Aorta (tissue), 5 donors: ENCODE data around the gene SIGLEC15. TPM values are rescaled to one million over a fixed set of nuclear protein-coding genes. Genes with fewer than 3 reads are reported as not detected.

Experiments
- ATAC-seq: fragments of 200-7000 bp; cut with Tn5 transposase; one replicate; pipeline ENCODE4 v1.9.1; 2022; ENCODE audit warnings: moderate library complexity; ENCODE audit not compliant: low FRiP score
- DNase-seq, 2 donors: peaks; one replicate each; pipeline ENCODE4 v3.0.0-alpha.2; 2020
- H3K27ac ChIP-seq, 2 donors: one replicate each; pipeline ENCODE4 v1.5.1; 2013; ENCODE audit warnings: low read length in 2 of 2, mild to moderate bottlenecking in 2 of 2, moderate library complexity in 2 of 2, control low read depth in 1 of 2, inconsistent platforms in 1 of 2, low read depth in 1 of 2
- H3K27me3 ChIP-seq, 2 donors: one replicate each; pipeline ENCODE4 v1.6.1; 2013; ENCODE audit warnings: control low read depth in 1 of 2, low read length in 1 of 2, mild to moderate bottlenecking in 1 of 2, moderate library complexity in 1 of 2; ENCODE audit not compliant: insufficient read depth in 2 of 2, control insufficient read depth in 1 of 2
- H3K36me3 ChIP-seq, 2 donors: one replicate each; pipeline ENCODE4 v1.6.1; 2013; ENCODE audit warnings: control low read depth in 1 of 2, low read length in 1 of 2, mild to moderate bottlenecking in 1 of 2; ENCODE audit not compliant: insufficient read depth in 2 of 2, control insufficient read depth in 1 of 2
- H3K4me1 ChIP-seq, 2 donors: one replicate each; pipeline ENCODE4 v1.6.1; 2013; ENCODE audit warnings: low read length in 2 of 2, control low read depth in 1 of 2, mild to moderate bottlenecking in 1 of 2, moderate library complexity in 1 of 2; ENCODE audit not compliant: insufficient read depth in 2 of 2, control insufficient read depth in 1 of 2
- H3K4me3 ChIP-seq, 2 donors: one replicate each; pipeline ENCODE4 v1.5.1; 2013; ENCODE audit warnings: low read length in 2 of 2, control low read depth in 1 of 2, mild to moderate bottlenecking in 1 of 2
- H3K9me3 ChIP-seq: one replicate; pipeline ENCODE4 v1.6.1; 2013; ENCODE audit warnings: mild to moderate bottlenecking, low read length; ENCODE audit not compliant: control insufficient read depth
- WGBS, 2 donors: extraction: QIAGEN DNeasy Blood & Tissue Kit; methylation state at CpG; one replicate each; pipeline ENCODE4 v1.1.7; 2013; 5-methylcytosine and 5-hydroxymethylcytosine counted together
- intact Hi-C, 2 donors: fragments of 100-400 bp; cut with DNase I; formaldehyde crosslinking; loops; one replicate each; pipeline versions ENCODE4 v1.14.2 to v1.15.0; 2022
- polyA plus RNA-seq, 2 donors: library from polyadenylated mRNA; stranded (reverse); fragments of 200-250 nt; gene quantifications; one replicate each; pipeline ENCODE4 v1.2.3, GENCODE V29; 2013
- total RNA-seq, 2 donors: library from RNA; stranded (reverse); fragmentation: NEBNext Ultra II Directional; extraction: Animal tissue kit (Norgen Biotek cat#: 25700); gene quantifications; one replicate each; pipeline ENCODE4 v1.2.1, GENCODE V29; 2021
- donor health status: healthy with polysubstance abuse.
- donor health status: Bipolar disorder and iron deficiency.
- donor health status: DM: no; HTN: no; CAD: no.
- donor health status: DM: no; HTN: no; CAD: no.
- donor health status: DM: yes; HTN: yes; CAD: no.

SIGLEC15 gene
- total and polyA plus RNA-seq, 4 donors = 0.33 to 1.2 (median 0.91) TPM; not detected in 1

DNA sequence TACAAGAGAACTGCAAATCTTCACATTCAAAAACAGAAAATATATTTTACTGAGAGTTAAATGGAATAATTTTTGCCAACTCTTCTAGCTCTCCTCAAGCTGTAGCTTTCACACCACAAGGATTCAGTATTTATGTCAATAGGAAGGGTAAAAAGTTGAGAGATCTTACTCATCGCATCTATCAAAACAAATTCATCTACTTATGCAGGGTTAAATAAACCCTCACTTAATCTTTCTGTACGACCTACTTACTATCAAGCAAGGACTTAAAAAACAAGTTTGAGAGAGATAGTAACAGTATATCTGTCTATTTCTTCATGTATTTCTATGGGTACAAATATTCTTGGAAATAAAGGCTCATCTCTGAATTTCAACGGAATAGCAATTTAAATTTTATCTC is 35.5 kb downstream of the SIGLEC15 start:
- Histone ChIP-seq H3K27ac (no peak overlapping the region), H3K27me3 (no peaks in the 10 kb centered on the region), H3K4me1 (no peaks in the 10 kb centered on the region), H3K4me3 (no peak overlapping the region), H3K36me3 (peaks cover 12% of the 10 kb centered on the region in 2 donors), H3K9me3 (no peaks in the 10 kb centered on the region)
- DNase-seq = no peak
- ATAC-seq = no peak
- intact Hi-C loops = loop anchor here in 1 of 2 donors (10.0 kb wide), 1 partner anchor 976 kb away; no protein-coding TSS in a partner anchor
- 81 to 83% methylated on average over 3 of the region's 3 CpGs for WGBS, 2 donors

DNA sequence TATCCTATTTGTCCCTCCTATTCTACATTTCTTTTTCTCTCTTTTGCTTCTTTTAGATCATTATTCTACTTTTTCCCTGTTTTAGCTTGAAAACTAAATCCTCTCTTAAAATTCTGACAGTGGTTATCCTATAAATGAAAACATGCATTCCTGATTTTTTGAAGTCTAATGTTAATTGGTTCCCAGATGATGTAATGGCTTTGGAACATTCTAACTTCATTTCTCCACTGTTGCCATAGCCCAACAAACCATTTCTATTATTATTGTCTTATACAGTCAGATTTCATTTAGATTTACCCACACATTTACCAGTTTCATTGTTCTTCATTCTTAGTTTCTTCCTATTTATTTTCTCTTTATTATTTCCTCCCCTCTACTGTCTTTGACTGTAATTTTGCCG is 36.5 kb downstream of the SIGLEC15 start:
- WGBS, 2 donors = 96 to 98% methylated on average over 1 of the region's 1 CpG
- intact Hi-C loops = loop anchor here in 1 of 2 donors (10.0 kb wide), 1 partner anchor 977 kb away; no protein-coding TSS in a partner anchor
- DNase-seq (no peak), ATAC-seq (no peak)
- no peak overlapping the region for H3K27ac ChIP-seq
- H3K4me1 ChIP-seq = no peaks in the 10 kb centered on the region
- peaks cover 12% of the 10 kb centered on the region in 2 donors for H3K36me3 ChIP-seq
- H3K9me3 ChIP-seq = no peaks in the 10 kb centered on the region
- H3K27me3 ChIP-seq = no peaks in the 10 kb centered on the region
- no peak overlapping the region for H3K4me3 ChIP-seq

DNA sequence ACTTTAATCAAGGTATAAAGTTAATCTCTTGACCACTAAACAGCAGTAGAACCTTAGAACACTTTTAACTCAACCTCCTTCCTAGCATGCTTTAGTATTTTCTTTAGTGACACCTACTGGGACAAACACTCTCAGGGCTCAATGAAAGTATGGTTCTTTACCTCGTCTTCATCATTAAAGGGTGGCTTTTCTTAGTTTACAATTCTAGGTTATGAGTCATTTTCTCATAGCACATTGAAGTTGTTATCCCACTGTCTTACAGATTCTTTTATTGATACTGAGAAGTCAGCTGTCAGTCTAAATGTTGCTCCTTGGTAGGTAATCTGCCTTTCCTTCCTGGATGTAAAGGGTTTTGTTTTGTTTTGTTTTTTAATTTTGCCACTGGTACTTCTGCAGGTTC is 38.0 kb downstream of the SIGLEC15 start:
- Histone ChIP-seq H3K27ac (no peak overlapping the region), H3K9me3 (no peaks in the 10 kb centered on the region), H3K4me1 (no peaks in the 10 kb centered on the region), H3K27me3 (no peaks in the 10 kb centered on the region), H3K4me3 (no peak overlapping the region), H3K36me3 (peaks cover 9 to 12% of the 10 kb centered on the region in 2 donors)
- no peak for ATAC-seq
- intact Hi-C loops = loop anchor here in 1 of 2 donors (10.0 kb wide), 1 partner anchor 979 kb away; no protein-coding TSS in a partner anchor
- no peak for DNase-seq
- WGBS, 2 donors = 79 to 85% methylated on average over 1 of the region's 1 CpG

DNA sequence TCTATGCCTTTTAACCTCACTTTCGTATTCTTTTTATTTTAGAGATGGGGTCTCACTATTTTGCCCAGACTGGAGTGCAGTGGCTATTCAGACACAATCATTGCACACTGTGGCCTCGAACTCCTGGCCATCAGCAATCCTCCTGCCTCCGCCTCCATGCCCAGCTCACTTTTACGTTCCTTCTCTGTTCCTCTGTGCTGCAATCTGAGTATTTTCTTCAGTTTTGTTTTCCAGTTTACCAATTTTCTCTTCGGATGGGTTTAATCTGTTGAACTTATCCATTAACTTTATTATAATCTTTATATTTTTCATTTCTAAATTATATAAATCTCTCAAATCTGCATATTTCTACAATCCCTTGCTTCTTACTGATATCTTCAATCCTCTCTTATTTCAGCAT is 38.6 kb downstream of the SIGLEC15 start:
- Histone ChIP-seq H3K27ac (no peak overlapping the region), H3K27me3 (no peaks in the 10 kb centered on the region), H3K9me3 (no peaks in the 10 kb centered on the region), H3K36me3 (peaks cover 8 to 12% of the 10 kb centered on the region in 2 donors), H3K4me1 (no peaks in the 10 kb centered on the region), H3K4me3 (no peak overlapping the region)
- ATAC-seq = no peak
- WGBS, 2 donors = 99 to 100% methylated on average over 5 of the region's 5 CpGs
- no peak for DNase-seq
- intact Hi-C loops = loop anchor here in 1 of 2 donors (10.0 kb wide), 1 partner anchor 979 kb away; no protein-coding TSS in a partner anchor

DNA sequence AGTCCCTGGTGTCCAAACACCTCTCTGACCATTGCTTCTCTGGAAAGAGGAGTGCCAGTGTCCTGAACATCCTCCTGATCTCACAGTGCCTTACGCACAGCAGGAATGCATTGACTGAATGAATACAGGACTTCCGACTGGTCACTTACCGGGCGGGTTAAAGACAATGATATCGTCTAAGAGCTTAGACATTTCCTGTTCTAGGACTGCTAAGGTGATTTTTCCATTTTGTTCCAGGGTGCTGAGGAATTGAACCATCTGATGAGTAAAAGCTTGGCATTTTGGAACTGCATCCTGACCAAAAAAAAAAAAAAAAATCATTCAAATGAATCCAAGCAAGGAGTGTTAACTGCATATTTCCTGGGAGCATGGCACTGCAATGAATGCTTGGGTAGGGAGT is 40.0 kb downstream of the SIGLEC15 start:
- no peak overlapping the region for H3K27ac ChIP-seq
- H3K27me3 ChIP-seq = no peaks in the 10 kb centered on the region
- 97 to 98% methylated on average over 5 of the region's 5 CpGs for WGBS, 2 donors

DNA sequence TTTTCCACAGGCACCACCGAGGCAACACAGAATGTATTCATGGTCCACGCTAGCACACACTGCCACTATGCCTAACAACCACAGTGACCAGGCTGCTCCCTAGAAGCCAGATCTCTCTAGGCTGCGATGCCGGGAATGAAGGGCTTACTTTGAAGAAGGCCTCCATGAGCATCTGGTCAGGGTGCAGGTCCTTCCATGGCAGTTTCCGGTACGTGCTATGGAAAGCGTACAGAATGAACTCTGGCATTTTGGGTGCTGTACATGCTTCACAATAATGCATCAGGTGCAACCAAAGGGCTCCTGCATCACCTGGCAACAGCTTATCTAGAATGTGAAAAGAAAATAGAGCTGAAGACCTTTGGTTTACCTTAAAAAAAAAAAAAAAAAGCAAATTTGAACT is 44.9 kb downstream of the SIGLEC15 start:
- no peak overlapping the region for H3K4me3 ChIP-seq
- peaks cover 2 to 9% of the 10 kb centered on the region in 2 donors for H3K36me3 ChIP-seq
- ATAC-seq = no peak
- no peaks in the 10 kb centered on the region for H3K4me1 ChIP-seq
- H3K27ac ChIP-seq = no peak overlapping the region
- no peaks in the 10 kb centered on the region for H3K27me3 ChIP-seq
- intact Hi-C loops = no loop called here
- no peaks in the 10 kb centered on the region for H3K9me3 ChIP-seq
- DNase-seq = no peak
- WGBS, 2 donors = 93% methylated on average over 7 of the region's 7 CpGs

More for the DNA sequence above, 40.0 kb downstream of the SIGLEC15 start:
- Histone ChIP-seq H3K36me3 (peaks cover 4 to 9% of the 10 kb centered on the region in 2 donors), H3K4me3 (no peak overlapping the region), H3K4me1 (no peaks in the 10 kb centered on the region), H3K9me3 (no peaks in the 10 kb centered on the region)
- no peak for ATAC-seq
- intact Hi-C loops = loop anchor here in 1 of 2 donors (10.0 kb wide), 1 partner anchor 981 kb away; no protein-coding TSS in a partner anchor
- DNase-seq = no peak

DNA sequence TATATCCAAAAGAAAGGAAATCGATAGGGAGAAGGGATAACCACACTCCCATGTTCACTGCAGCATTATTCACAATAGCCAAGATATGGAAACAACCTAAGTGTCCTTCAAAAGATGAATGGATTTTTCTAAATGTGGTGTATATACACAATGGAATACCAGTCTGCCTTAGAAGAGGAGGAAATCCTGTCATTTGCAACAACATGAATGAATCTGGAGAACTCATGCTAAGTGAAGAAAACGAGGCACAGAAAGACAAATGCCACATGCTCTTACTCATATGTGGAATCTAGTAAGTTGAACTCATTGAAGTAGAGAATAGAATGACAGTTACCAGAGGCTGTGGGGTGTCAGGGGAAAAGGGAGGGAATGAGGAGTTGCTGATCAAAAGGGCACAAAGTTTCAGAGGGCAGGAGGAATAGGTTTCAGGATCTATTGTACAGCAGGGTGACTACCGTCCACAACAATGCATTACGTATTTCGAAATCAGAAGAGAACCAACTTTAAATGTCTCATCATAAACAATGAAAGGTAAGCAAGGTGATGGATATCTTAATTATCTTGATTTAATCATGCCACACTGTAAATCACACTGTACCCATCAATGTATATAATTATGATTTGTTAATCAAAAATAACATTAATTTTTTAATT is 46.1 kb downstream of the SIGLEC15 start:
- intact Hi-C loops = no loop called here
- 85% methylated on average over 5 of the region's 5 CpGs for WGBS, 2 donors
- H3K27ac ChIP-seq = no peak overlapping the region
- DNase-seq (no peak), ATAC-seq (no peak)
- peaks cover 4 to 9% of the 10 kb centered on the region in 2 donors for H3K36me3 ChIP-seq
- no peaks in the 10 kb centered on the region for H3K27me3 ChIP-seq
- no peaks in the 10 kb centered on the region for H3K9me3 ChIP-seq
- H3K4me1 ChIP-seq = no peaks in the 10 kb centered on the region
- no peak overlapping the region for H3K4me3 ChIP-seq

DNA sequence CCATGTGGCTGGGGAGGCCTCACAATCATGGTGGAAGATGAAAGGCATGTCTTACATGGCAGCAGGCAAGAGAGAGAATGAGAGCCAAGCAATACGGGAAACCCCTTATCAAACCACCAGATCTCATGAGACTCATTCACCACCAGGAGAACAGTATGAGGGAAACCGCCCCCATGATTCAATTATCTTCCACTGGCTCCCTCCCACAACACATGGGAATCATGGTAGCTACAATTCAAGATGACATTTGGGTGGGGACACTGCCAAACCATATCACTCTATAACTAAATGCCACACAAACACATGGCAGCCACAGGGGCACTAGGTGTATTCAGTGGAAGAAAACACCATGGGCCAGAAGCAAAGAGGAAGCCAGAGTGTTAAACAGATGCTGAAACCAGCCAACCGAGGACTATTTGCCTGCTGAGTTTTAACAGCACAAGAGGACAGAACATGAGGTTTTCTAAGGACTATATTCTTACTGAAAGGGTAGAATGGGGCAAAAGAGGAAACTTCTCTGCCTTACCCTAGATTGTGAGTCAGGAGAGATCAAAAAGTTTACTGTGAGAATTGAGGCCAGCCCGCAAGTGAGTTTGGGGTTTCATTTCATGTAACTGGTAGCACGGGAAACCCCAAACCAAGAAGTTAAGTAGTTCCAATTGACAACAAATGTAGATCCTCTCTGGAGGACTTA is 49.2 kb downstream of the SIGLEC15 start:
- 84 to 88% methylated on average over 5 of the region's 5 CpGs for WGBS, 2 donors
- H3K36me3 ChIP-seq = peaks cover 4 to 9% of the 10 kb centered on the region in 2 donors
- intact Hi-C loops = no loop called here

More for the DNA sequence above, 49.2 kb downstream of the SIGLEC15 start:
- no peak overlapping the region for H3K4me3 ChIP-seq
- no peaks in the 10 kb centered on the region for H3K27me3 ChIP-seq
- no peaks in the 10 kb centered on the region for H3K9me3 ChIP-seq
- no peak for DNase-seq
- H3K27ac ChIP-seq = no peak overlapping the region
- H3K4me1 ChIP-seq = no peaks in the 10 kb centered on the region
- no peak for ATAC-seq
